ENCODE measurements around the gene L3MBTL4.
"Not testable (repeated sequence)": the region's sequence is repeated elsewhere in the genome, so short reads cannot be mapped to it uniquely, and the experiment has no call there.

The L3MBTL4 gene

GRCh38 chr18:6174983-6175745 lies 239.5 kb downstream of the L3MBTL4 start:
- DNase-seq (ENCODE audit: low spot score), result no peak

GRCh38 chr18:6170604-6171003 lies 244.1 kb downstream of the L3MBTL4 start:
- no peak for DNase-seq (ENCODE audit: low spot score)

- no peak for DNase-seq (ENCODE audit: low spot score)
Observed at GRCh38 chr18:6161549-6161948, 253.2 kb downstream of the L3MBTL4 start.

- no peak for DNase-seq (ENCODE audit: low spot score)
Observed at GRCh38 chr18:6159426-6159825, 255.3 kb downstream of the L3MBTL4 start.

GRCh38 chr18:6158958-6159357 lies 255.8 kb downstream of the L3MBTL4 start:
- DNase-seq (ENCODE audit: low spot score), result no peak

GRCh38 chr18:6156446-6156845 lies 258.3 kb downstream of the L3MBTL4 start:
- DNase-seq (ENCODE audit: low spot score), result no peak

- DNase-seq (ENCODE audit: low spot score), result no peak
Observed at GRCh38 chr18:6155707-6156106, 259.0 kb downstream of the L3MBTL4 start.

GRCh38 chr18:6150430-6150829 lies 264.3 kb downstream of the L3MBTL4 start:
- no peak for DNase-seq (ENCODE audit: low spot score)

GRCh38 chr18:6146307-6146661 lies 268.4 kb downstream of the L3MBTL4 start:
- DNase-seq (ENCODE audit: low spot score), result no peak

- DNase-seq (ENCODE audit: low spot score), result no peak
Observed at GRCh38 chr18:6145645-6146306, 268.9 kb downstream of the L3MBTL4 start.

GRCh38 chr18:6139007-6139406 lies 275.7 kb downstream of the L3MBTL4 start:
- DNase-seq (ENCODE audit: low spot score), result no peak

- not testable (repeated sequence) for DNase-seq (ENCODE audit: low spot score)
Observed at GRCh38 chr18:6135901-6136300, 278.8 kb downstream of the L3MBTL4 start.

- DNase-seq (ENCODE audit: low spot score), result not testable (repeated sequence)
Observed at GRCh38 chr18:6135029-6135428, 279.7 kb downstream of the L3MBTL4 start.

- no peak for DNase-seq (ENCODE audit: low spot score)
Observed at GRCh38 chr18:6132751-6133368, 281.9 kb downstream of the L3MBTL4 start.

- DNase-seq (ENCODE audit: low spot score), result no peak
Observed at GRCh38 chr18:6120820-6121279, 293.9 kb downstream of the L3MBTL4 start.

- no peak for DNase-seq (ENCODE audit: low spot score)
Observed at GRCh38 chr18:6119761-6120160, 294.9 kb downstream of the L3MBTL4 start.

GRCh38 chr18:6118080-6118479 lies 296.6 kb downstream of the L3MBTL4 start:
- no peak for DNase-seq (ENCODE audit: low spot score)

GRCh38 chr18:6115710-6116109 lies 299.0 kb downstream of the L3MBTL4 start:
- DNase-seq (ENCODE audit: low spot score), result no peak

- DNase-seq (ENCODE audit: low spot score), result no peak
Observed at GRCh38 chr18:6113650-6114049, 301.1 kb downstream of the L3MBTL4 start.

- no peak for DNase-seq (ENCODE audit: low spot score)
Observed at GRCh38 chr18:6111726-6112125, 303.0 kb downstream of the L3MBTL4 start.

- DNase-seq (ENCODE audit: low spot score), result no peak
Observed at GRCh38 chr18:6109743-6110142, 305.0 kb downstream of the L3MBTL4 start.

GRCh38 chr18:6107794-6108193 lies 306.9 kb downstream of the L3MBTL4 start:
- DNase-seq (ENCODE audit: low spot score), result no peak

GRCh38 chr18:6106091-6106685 lies 308.5 kb downstream of the L3MBTL4 start:
- no peak for DNase-seq (ENCODE audit: low spot score)
